Cardiac muscle cell (in vitro differentiated cells and primary cell): ENCODE results near the gene VAV3. TPM values are rescaled to one million over a fixed set of nuclear protein-coding genes. Genes with fewer than 3 reads are reported as not detected.

ENCODE experiments used
- DNase-seq, 2 donors: peaks; one replicate each; pipeline versions ENCODE4 v3.0.0 to v3.0.0-alpha.2; 2010 to 2017; ENCODE audit warnings: low read depth in 1 of 2, low spot score in 1 of 2
- H3K27ac ChIP-seq: fragments of 200-600 bp; sonication (generic); 2 replicates; pipeline ENCODE4 v1.5.1; 2016
- H3K27me3 ChIP-seq: fragments of 200-600 bp; sonication (generic); 2 replicates; pipeline ENCODE4 v1.6.0; 2016; ENCODE audit warnings: control low read depth
- H3K36me3 ChIP-seq: fragments of 200-600 bp; sonication (generic); 2 replicates; pipeline ENCODE4 v1.5.1; 2016; ENCODE audit warnings: control low read depth
- H3K4me1 ChIP-seq: fragments of 200-600 bp; sonication (generic); 2 replicates; pipeline ENCODE4 v1.8.1; 2017; ENCODE audit warnings: low read depth, mild to moderate bottlenecking, mixed run types
- H3K4me3 ChIP-seq: fragments of 200-600 bp; sonication (generic); 2 replicates; pipeline ENCODE4 v1.5.1; 2016; ENCODE audit warnings: mild to moderate bottlenecking
- H3K9me3 ChIP-seq: fragments of 200-600 bp; sonication (generic); 2 replicates; pipeline ENCODE4 v1.5.1; 2017; ENCODE audit warnings: low read depth, mild to moderate bottlenecking, control low read depth
- CTCF ChIP-seq: IDR thresholded peaks from 2 replicates; pipeline ENCODE4 v1.5.1; 2012; ENCODE audit warnings: low read depth, mild to moderate bottlenecking, low read length
- polyA plus RNA-seq: library from polyadenylated mRNA; unstranded; fragments of >200 nt; fragmentation: Nextera tagmentation; extraction: Ambion mirVana; gene quantifications from 2 replicates; pipeline ENCODE4 v1.2.1, GENCODE V29; 2016
- total RNA-seq: library from RNA; depleted of rRNA; stranded (reverse); fragments of >200 nt; gene quantifications from 2 replicates; pipeline ENCODE4 v1.2.3, GENCODE V29; 2016

Gene VAV3
- total and polyA plus RNA-seq, 2 experiments from 2014 or later = 0.33 to 0.86 TPM

- no peak overlapping the region for H3K4me3 ChIP-seq
- no peaks in the 10 kb centered on the region for H3K4me1 ChIP-seq
- no peak overlapping the region for H3K27ac ChIP-seq
- TF ChIP-seq CTCF = no peak
- H3K9me3 ChIP-seq = no peaks in the 10 kb centered on the region
- DNase-seq = no peak
- no peaks in the 10 kb centered on the region for H3K27me3 ChIP-seq
- H3K36me3 ChIP-seq = no peaks in the 10 kb centered on the region
These were observed 14.9 kb upstream of the VAV3 start for GRCh38 chr1:107979926-107980325.

GRCh38 chr1:107979088-107979487 lies 14.1 kb upstream of the VAV3 start:
- no peak overlapping the region for H3K27ac ChIP-seq
- TF ChIP-seq CTCF = no peak
- no peaks in the 10 kb centered on the region for H3K9me3 ChIP-seq
- no peaks in the 10 kb centered on the region for H3K27me3 ChIP-seq
- no peak for DNase-seq
- H3K4me3 ChIP-seq = no peak overlapping the region
- H3K4me1 ChIP-seq = no peaks in the 10 kb centered on the region
- no peaks in the 10 kb centered on the region for H3K36me3 ChIP-seq

GRCh38 chr1:107976836-107977235 lies 11.9 kb upstream of the VAV3 start:
- H3K27ac ChIP-seq = no peak overlapping the region
- no peaks in the 10 kb centered on the region for H3K27me3 ChIP-seq
- H3K9me3 ChIP-seq = no peaks in the 10 kb centered on the region
- no peaks in the 10 kb centered on the region for H3K36me3 ChIP-seq
- TF ChIP-seq CTCF = no peak
- no peaks in the 10 kb centered on the region for H3K4me1 ChIP-seq
- H3K4me3 ChIP-seq = no peak overlapping the region
- no peak for DNase-seq

- H3K27me3 ChIP-seq = no peaks in the 10 kb centered on the region
- H3K9me3 ChIP-seq = no peaks in the 10 kb centered on the region
- no peak for DNase-seq
- H3K4me3 ChIP-seq = no peak overlapping the region
- no peak overlapping the region for H3K27ac ChIP-seq
- H3K36me3 ChIP-seq = no peaks in the 10 kb centered on the region
- H3K4me1 ChIP-seq = no peaks in the 10 kb centered on the region
- TF ChIP-seq CTCF = no peak
These were observed 11.5 kb upstream of the VAV3 start for GRCh38 chr1:107976431-107976830.

GRCh38 chr1:107975851-107976250 lies 10.9 kb upstream of the VAV3 start:
- H3K4me3 ChIP-seq = no peak overlapping the region
- H3K9me3 ChIP-seq = no peaks in the 10 kb centered on the region
- H3K27ac ChIP-seq = no peak overlapping the region
- no peaks in the 10 kb centered on the region for H3K36me3 ChIP-seq
- H3K4me1 ChIP-seq = no peaks in the 10 kb centered on the region
- no peaks in the 10 kb centered on the region for H3K27me3 ChIP-seq
- no peak for TF ChIP-seq CTCF
- no peak for DNase-seq

GRCh38 chr1:107974090-107974489 lies 9.1 kb upstream of the VAV3 start:
- Histone ChIP-seq H3K4me3 (no peak overlapping the region), H3K27ac (no peak overlapping the region), H3K36me3 (no peaks in the 10 kb centered on the region), H3K27me3 (no peaks in the 10 kb centered on the region), H3K9me3 (no peaks in the 10 kb centered on the region), H3K4me1 (no peaks in the 10 kb centered on the region)
- TF ChIP-seq CTCF = no peak
- DNase-seq = no peak
